Subcutaneous adipose tissue (tissue), 4 donors: ENCODE results near the gene MTMR3. TPM values are rescaled to one million over a fixed set of nuclear protein-coding genes. Genes with fewer than 3 reads are reported as not detected.

ENCODE experiments used
- CTCF ChIP-seq: fragments of 450-650 bp; IDR thresholded peaks from one replicate; pipeline ENCODE4 v1.5.1; 2016; ENCODE audit warnings: low read depth, mild to moderate bottlenecking, control low read depth, antibody characterized with exemption, moderate library complexity
- total RNA-seq, 4 donors: library from RNA; depleted of rRNA; stranded (reverse); fragments of >200 nt; gene quantifications; one replicate each; pipeline ENCODE4 v1.1.0, GENCODE V29; 2016

The MTMR3 gene
- total RNA-seq, 4 donors from 2014 or later, result 46.6 to 78.6 (median 61.7) TPM

DNA sequence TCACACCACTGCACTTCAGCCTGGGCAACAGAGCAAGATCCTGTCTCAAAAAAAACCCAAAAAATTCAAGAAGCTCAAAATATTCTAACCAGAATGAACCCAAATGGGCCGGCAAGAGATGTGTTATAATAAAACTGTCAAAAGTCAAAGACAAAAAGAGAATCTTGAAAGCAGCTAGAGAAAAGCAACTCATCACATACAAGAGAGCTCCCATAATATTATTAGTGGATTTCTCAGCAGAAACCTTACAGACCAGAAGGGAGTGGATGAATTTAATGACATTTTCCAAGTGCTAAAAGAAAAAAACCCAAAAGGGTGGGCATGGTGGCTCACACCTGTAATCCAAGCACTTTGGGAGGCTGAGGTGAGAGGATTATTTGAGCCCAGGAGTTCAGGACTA lies 174.4 kb downstream of the MTMR3 start:
- TF ChIP-seq CTCF, result no peak

GRCh38 chr22:30062259-30062658 lies 179.3 kb downstream of the MTMR3 start:
- no peak for TF ChIP-seq CTCF

DNA sequence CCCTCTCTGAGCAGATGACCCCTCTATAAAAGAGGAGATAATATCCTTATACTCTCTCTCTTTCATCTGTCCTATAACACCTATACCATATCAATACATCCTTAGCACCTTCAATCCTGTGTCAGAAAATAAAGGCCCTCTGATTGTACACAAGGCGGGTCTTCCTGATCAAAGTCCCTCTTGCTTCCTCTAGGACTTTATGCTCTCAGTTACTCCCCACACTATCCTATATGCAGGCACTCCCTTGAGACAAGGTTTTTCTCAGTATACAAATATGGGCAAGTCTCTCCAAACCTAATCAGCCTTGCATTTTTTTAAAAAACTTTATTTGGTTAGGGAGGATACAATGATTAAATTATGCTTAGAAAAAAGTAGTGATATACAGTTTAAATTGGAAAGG lies 180.0 kb downstream of the MTMR3 start:
- TF ChIP-seq CTCF, result no peak

DNA sequence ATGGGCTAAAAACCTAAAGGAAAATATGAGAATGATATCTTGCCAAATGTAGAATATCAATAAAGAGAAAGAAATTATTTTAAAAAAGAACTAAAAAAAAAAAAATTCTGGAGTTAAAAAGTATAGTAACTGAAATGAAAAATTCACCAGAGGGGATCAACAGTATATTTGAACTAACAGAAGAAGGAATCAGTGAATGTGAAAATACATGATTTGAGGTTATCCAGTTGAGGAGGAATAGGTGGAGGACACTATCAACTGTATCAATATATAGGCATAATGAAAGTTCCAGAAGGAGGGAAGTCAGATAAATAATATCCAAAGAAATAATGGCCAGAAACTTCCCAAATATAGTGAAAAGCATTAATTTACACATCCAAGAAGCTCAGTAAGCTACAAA lies 181.2 kb downstream of the MTMR3 start:
- TF ChIP-seq CTCF, result no peak

- no peak for TF ChIP-seq CTCF
These were observed 190.8 kb downstream of the MTMR3 start for GRCh38 chr22:30073743-30074142.

DNA sequence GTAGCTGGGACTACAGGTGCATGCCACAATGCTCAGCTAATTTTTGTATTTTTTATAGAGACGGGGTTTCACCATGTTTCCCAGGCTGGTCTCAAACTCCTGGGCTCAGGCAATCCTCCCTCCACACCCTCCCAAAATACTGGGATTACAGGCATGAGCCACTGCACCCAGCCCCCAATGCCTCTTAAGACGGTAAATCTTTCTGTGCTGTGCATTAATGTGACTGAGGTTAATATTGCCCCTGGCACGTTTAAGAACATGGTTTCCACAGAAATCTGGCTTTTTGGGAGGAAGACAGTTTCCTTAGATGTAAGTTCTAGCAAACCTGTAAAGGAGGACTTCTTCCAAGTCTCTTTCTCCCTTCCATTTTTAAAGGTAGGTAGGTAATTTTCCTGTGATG lies 191.2 kb downstream of the MTMR3 start:
- TF ChIP-seq CTCF, result no peak

GRCh38 chr22:30074994-30075393 lies 192.0 kb downstream of the MTMR3 start:
- TF ChIP-seq CTCF, result no peak
